ENCODE data around the gene CD6. TPM values are rescaled to one million over a fixed set of nuclear protein-coding genes. Genes with fewer than 3 reads are reported as not detected.

CD6 gene
- total RNA-seq, 1 experiment from 2014 or later = 1.4 TPM

DNA sequence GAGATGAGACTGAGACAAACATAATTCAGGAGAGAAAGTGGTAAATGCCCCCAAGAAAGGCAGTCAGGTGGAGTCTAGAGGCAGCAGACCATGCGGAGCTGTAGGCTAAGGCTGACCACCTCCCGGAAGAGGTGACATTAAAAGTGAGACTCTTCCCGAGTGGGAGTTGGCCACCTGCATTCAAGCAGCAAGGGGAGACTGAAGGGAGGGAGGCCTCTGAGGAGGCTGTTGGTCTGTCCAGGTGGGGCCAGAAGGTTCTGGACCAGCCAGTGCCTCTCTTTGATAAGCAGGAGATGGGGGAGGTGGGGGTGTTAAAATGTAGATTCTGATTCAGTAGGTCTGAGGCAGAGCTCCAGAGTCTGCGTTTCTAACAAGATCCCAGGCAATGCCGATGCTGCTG lies 37.5 kb downstream of the CD6 start:
- H3K79me2 ChIP-seq (ENCODE audit: insufficient read depth, low read length) = no peaks in the 10 kb centered on the region
- no peak overlapping the region for H3K4me3 ChIP-seq (replicated peaks in 1 of 2; ENCODE audit: low read depth in 1 of 2, low read length in 2 of 2)
- no TSS peak for BruUV-seq (replicated peaks)
- intact Hi-C loops (cut with micrococcal nuclease) = no loop called here
- no peak for DNase-seq (ENCODE audit: low read depth, low spot score)
- H3K27me3 ChIP-seq (ENCODE audit: insufficient read depth, low read length) = peaks cover 10% of the 10 kb centered on the region; the same call in 1 of the 2 replicates
- CTCF ChIA-PET = no interaction called here
- no peak for TF ChIP-seq SIN3A (IDR thresholded peaks at IDR 0.05; ENCODE audit: low read depth)
- no peak for TF ChIP-seq POLR2A (IDR thresholded peaks at IDR 0.05; ENCODE audit: borderline replicate concordance, extremely low read depth, insufficient read depth, insufficient read length)
- TF ChIP-seq ZNF274 (IDR thresholded peaks at IDR 0.05; ENCODE audit: low read depth, low read length) = no peak
- no peak for TF ChIP-seq ATF3 (IDR thresholded peaks at IDR 0.05)
- no peak for TF ChIP-seq CEBPB (IDR thresholded peaks at IDR 0.05; ENCODE audit: low read depth)
- no peak overlapping the region for H3K4me2 ChIP-seq (ENCODE audit: low read length)
- H3K4me1 ChIP-seq (ENCODE audit: control insufficient read depth in 1 of 2, insufficient read depth in 2 of 2, low read length in 2 of 2) = no peaks in the 10 kb centered on the region
- no peaks in the 10 kb centered on the region for H3K36me3 ChIP-seq (ENCODE audit: control insufficient read depth in 1 of 2, insufficient read depth in 2 of 2, low read length in 2 of 2)
- RAD21 ChIA-PET (ENCODE audit: low non-redundant PET in 1 of 2, low total read pairs in 2 of 2, uncharacterized antibody in 2 of 2, unreplicated experiment in 2 of 2) = no interaction called here
- POLR2A ChIA-PET = no interaction called here
- H3K9me3 ChIP-seq (ENCODE audit: control insufficient read depth in 1 of 2, insufficient read depth in 1 of 2, low read depth in 1 of 2, low read length in 2 of 2) = no peaks in the 10 kb centered on the region
- H3K9ac ChIP-seq (ENCODE audit: low read length) = no peak overlapping the region
- H3K27ac ChIP-seq (ENCODE audit: low read depth, low read length) = no peak overlapping the region
- no peak for ATAC-seq
- no peaks in the 10 kb centered on the region for H3K9me2 ChIP-seq (ENCODE audit: insufficient read depth)
- H4K20me1 ChIP-seq (ENCODE audit: insufficient read depth) = no peaks in the 10 kb centered on the region
- H2AFZ ChIP-seq (ENCODE audit: low read depth, low read length, poor library complexity, severe bottlenecking) = no peak overlapping the region

DNA sequence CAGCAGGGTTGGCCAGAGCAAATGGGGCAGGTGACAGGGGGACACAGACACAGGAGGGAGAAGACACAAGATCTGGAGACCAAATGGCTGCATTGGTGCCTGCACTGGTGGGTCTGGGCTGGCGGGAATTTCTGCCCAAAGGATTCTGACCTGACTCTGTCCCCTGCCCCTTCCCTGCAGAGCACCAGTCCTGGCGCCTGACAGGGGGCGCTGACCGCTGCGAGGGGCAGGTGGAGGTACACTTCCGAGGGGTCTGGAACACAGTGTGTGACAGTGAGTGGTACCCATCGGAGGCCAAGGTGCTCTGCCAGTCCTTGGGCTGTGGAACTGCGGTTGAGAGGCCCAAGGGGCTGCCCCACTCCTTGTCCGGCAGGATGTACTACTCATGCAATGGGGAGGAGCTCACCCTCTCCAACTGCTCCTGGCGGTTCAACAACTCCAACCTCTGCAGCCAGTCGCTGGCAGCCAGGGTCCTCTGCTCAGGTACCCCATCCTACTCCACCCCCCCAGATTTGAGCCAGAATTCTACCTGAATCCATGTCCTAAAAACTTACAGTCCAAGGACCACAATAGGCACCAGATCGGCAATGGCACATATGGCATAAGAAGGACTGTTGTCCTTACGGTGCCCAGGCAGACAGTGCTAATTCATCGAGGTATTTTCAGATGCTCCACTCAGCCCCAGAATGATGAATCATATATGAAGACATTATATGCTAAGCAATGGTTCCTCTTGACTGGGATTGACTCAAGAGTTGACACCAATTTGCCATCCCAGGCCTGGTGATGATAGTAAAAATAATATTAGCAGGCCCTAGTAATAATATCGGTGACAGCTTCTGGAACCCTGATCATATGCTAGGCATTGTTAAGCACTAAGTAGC lies 38.2 kb downstream of the CD6 start:
- CTCF ChIA-PET = no interaction called here
- H3K9me3 ChIP-seq (ENCODE audit: control insufficient read depth in 1 of 2, insufficient read depth in 1 of 2, low read depth in 1 of 2, low read length in 2 of 2) = no peaks in the 10 kb centered on the region
- no peaks in the 10 kb centered on the region for H3K36me3 ChIP-seq (ENCODE audit: control insufficient read depth in 1 of 2, insufficient read depth in 2 of 2, low read length in 2 of 2)
- H3K27ac ChIP-seq (ENCODE audit: low read depth, low read length) = no peak overlapping the region
- no peaks in the 10 kb centered on the region for H3K79me2 ChIP-seq (ENCODE audit: insufficient read depth, low read length)
- POLR2A ChIA-PET = no interaction called here
- H3K9ac ChIP-seq (ENCODE audit: low read length) = no peak overlapping the region
- no peak overlapping the region for H3K4me2 ChIP-seq (ENCODE audit: low read length)
- H3K4me3 ChIP-seq (replicated peaks in 1 of 2; ENCODE audit: low read depth in 1 of 2, low read length in 2 of 2) = no peak overlapping the region
- intact Hi-C loops (cut with micrococcal nuclease) = no loop called here
- no peaks in the 10 kb centered on the region for H3K9me2 ChIP-seq (ENCODE audit: insufficient read depth)
- H3K27me3 ChIP-seq (ENCODE audit: insufficient read depth, low read length) = peaks cover 10% of the 10 kb centered on the region; the same call in 1 of the 2 replicates
- no peak for DNase-seq (ENCODE audit: low read depth, low spot score)
- BruUV-seq (replicated peaks) = no TSS peak
- no peaks in the 10 kb centered on the region for H3K4me1 ChIP-seq (ENCODE audit: control insufficient read depth in 1 of 2, insufficient read depth in 2 of 2, low read length in 2 of 2)
- no peaks in the 10 kb centered on the region for H4K20me1 ChIP-seq (ENCODE audit: insufficient read depth)
- no peak overlapping the region for H2AFZ ChIP-seq (ENCODE audit: low read depth, low read length, poor library complexity, severe bottlenecking)
- ATAC-seq = no peak
- RAD21 ChIA-PET (ENCODE audit: low non-redundant PET in 1 of 2, low total read pairs in 2 of 2, uncharacterized antibody in 2 of 2, unreplicated experiment in 2 of 2) = no interaction called here
- no peak for TF ChIP-seq FOSL1 (IDR thresholded peaks at IDR 0.05; ENCODE audit: low read depth)
- no peak for TF ChIP-seq EGR1 (IDR thresholded peaks at IDR 0.05; ENCODE audit: low read depth)
- no peak for TF ChIP-seq CBX3 (IDR thresholded peaks at IDR 0.05; ENCODE audit: low read depth)
- TF ChIP-seq ELF1 (IDR thresholded peaks at IDR 0.05; ENCODE audit: borderline replicate concordance, low read depth) = no peak
- TF ChIP-seq EZH2 (IDR thresholded peaks at IDR 0.05) = no peak
- no peak for TF ChIP-seq EZH2phosphoT487 (IDR thresholded peaks at IDR 0.05; ENCODE audit: borderline replicate concordance)
- no peak for TF ChIP-seq YY1 (IDR thresholded peaks at IDR 0.05; ENCODE audit: extremely low read depth, insufficient replicate concordance, low read depth, low read length)
- no peak for TF ChIP-seq POLR2AphosphoS5 (IDR thresholded peaks at IDR 0.05; ENCODE audit: low read depth, low read length)
- TF ChIP-seq, protein P1, sequence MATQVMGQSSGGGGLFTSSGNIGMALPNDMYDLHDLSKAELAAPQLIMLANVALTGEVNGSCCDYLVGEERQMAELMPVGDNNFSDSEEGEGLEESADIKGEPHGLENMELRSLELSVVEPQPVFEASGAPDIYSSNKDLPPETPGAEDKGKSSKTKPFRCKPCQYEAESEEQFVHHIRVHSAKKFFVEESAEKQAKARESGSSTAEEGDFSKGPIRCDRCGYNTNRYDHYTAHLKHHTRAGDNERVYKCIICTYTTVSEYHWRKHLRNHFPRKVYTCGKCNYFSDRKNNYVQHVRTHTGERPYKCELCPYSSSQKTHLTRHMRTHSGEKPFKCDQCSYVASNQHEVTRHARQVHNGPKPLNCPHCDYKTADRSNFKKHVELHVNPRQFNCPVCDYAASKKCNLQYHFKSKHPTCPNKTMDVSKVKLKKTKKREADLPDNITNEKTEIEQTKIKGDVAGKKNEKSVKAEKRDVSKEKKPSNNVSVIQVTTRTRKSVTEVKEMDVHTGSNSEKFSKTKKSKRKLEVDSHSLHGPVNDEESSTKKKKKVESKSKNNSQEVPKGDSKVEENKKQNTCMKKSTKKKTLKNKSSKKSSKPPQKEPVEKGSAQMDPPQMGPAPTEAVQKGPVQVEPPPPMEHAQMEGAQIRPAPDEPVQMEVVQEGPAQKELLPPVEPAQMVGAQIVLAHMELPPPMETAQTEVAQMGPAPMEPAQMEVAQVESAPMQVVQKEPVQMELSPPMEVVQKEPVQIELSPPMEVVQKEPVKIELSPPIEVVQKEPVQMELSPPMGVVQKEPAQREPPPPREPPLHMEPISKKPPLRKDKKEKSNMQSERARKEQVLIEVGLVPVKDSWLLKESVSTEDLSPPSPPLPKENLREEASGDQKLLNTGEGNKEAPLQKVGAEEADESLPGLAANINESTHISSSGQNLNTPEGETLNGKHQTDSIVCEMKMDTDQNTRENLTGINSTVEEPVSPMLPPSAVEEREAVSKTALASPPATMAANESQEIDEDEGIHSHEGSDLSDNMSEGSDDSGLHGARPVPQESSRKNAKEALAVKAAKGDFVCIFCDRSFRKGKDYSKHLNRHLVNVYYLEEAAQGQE (IDR thresholded peaks at IDR 0.05; ENCODE audit: low read depth) = no peak
- no peak for TF ChIP-seq SP1 (IDR thresholded peaks at IDR 0.05; ENCODE audit: low read depth)
- no peak for TF ChIP-seq MAX (IDR thresholded peaks at IDR 0.05)
- no peak for TF ChIP-seq ZFX (IDR thresholded peaks at IDR 0.05)
- no peak for TF ChIP-seq TCF7L2 (IDR thresholded peaks at IDR 0.05; ENCODE audit: borderline replicate concordance, extremely low read depth, insufficient read depth, insufficient read length)

Measured in HCT116 (cell line).